GM12878 (cell line): ENCODE measurements around the gene SCARF2. TPM values are rescaled to one million over a fixed set of nuclear protein-coding genes. Genes with fewer than 3 reads are reported as not detected.

Experiments used
- ATAC-seq: fragments of 200-7000 bp; cut with Tn5 transposase; 3 replicates; pipeline ENCODE4 v1.9.1; 2020; ENCODE audit warnings: mild to moderate bottlenecking, moderate library complexity
- BruUV-seq: library from RNA; stranded (reverse); fragments of 400-500 nt; replicated peaks from 2 replicates; lab custom pipeline; 2021; lab: Mats Ljungman, UMichigan
- CTCF ChIA-PET: fragments of 300-600 bp; sonication (Branson Sonifier 250); formaldehyde crosslinking; extraction: SDS; loops from one replicate; lab custom pipeline; 2021; ENCODE audit warnings: inconsistent platforms; lab: Yijun Ruan, JAX
- POLR2A ChIA-PET: fragments of 350-600 bp; formaldehyde crosslinking; extraction: SDS; loops from one replicate; lab custom pipeline; 2021; ENCODE audit warnings: inconsistent platforms; lab: Charles Lee
- RAD21 ChIA-PET: fragments of 300-600 bp; sonication (Branson Sonifier 250); formaldehyde crosslinking; loops from one replicate; lab custom pipeline; 2023; ENCODE audit warnings: antibody characterized with exemption; ENCODE audit not compliant: unreplicated experiment; lab: Charles Lee
- SMC1A ChIA-PET: fragments of 300-600 bp; sonication (Branson Sonifier 250); formaldehyde crosslinking; loops from one replicate; lab custom pipeline; 2023; ENCODE audit not compliant: unreplicated experiment, uncharacterized antibody; lab: Charles Lee
- DNase-seq: peaks from one replicate; pipeline ENCODE4 v3.0.0-alpha.2; 2011; ENCODE audit warnings: low read depth, low spot score
- FAIRE-seq: peaks from 3 replicates; lab custom pipeline; 2011; peaks lifted over from hg19 to GRCh38; lab: Jason Lieb, UNC
- H2AFZ ChIP-seq: 2 replicates; pipeline ENCODE4 v1.6.0; 2011; ENCODE audit warnings: low read depth, low read length, control low read depth; ENCODE audit not compliant: control insufficient read depth
- H3K27ac ChIP-seq: 2 replicates; pipeline ENCODE4 v1.5.1; 2011; ENCODE audit warnings: control low read depth; ENCODE audit not compliant: control insufficient read depth, insufficient read depth
- H3K27me3 ChIP-seq, 2 experiments: replicated peaks in 1 of 2; 2 replicates each; pipeline versions ENCODE4 v1.6.0 to v1.6.1; 2011; ENCODE audit warnings: low read length in 1 of 2; ENCODE audit not compliant: control insufficient read depth in 2 of 2, insufficient read depth in 2 of 2
- H3K36me3 ChIP-seq, 2 experiments: 2 replicates each; pipeline ENCODE4 v1.5.1; 2011; ENCODE audit warnings: low read length in 1 of 2; ENCODE audit not compliant: control insufficient read depth in 2 of 2, insufficient read depth in 2 of 2
- H3K4me1 ChIP-seq: 2 replicates; pipeline ENCODE4 v1.6.1; 2011; ENCODE audit warnings: mild to moderate bottlenecking, low read length, moderate library complexity, mixed read lengths; ENCODE audit not compliant: control insufficient read depth, insufficient read depth
- H3K4me2 ChIP-seq: 2 replicates; pipeline ENCODE4 v1.6.0; 2011; ENCODE audit warnings: control low read depth; ENCODE audit not compliant: control insufficient read depth, insufficient read depth
- H3K4me3 ChIP-seq: fragments of 200-600 bp; sonication (generic); 2 replicates; pipeline ENCODE4 v1.5.1; 2016
- H3K79me2 ChIP-seq: 2 replicates; pipeline ENCODE4 v1.6.0; 2011; ENCODE audit warnings: low read length; ENCODE audit not compliant: control insufficient read depth, insufficient read depth
- H3K9ac ChIP-seq: 2 replicates; pipeline ENCODE4 v1.8.0; 2011; ENCODE audit warnings: low read length, control low read depth, mixed read lengths; ENCODE audit not compliant: control insufficient read depth, insufficient read depth
- H3K9me3 ChIP-seq: replicated peaks from 3 replicates; pipeline ENCODE4 v1.5.1; 2011; ENCODE audit warnings: mild to moderate bottlenecking, low read length; ENCODE audit not compliant: control insufficient read depth, insufficient read depth
- H4K20me1 ChIP-seq: 2 replicates; pipeline ENCODE4 v1.6.0; 2011; ENCODE audit not compliant: control insufficient read depth, insufficient read depth
- ASH2L ChIP-seq: fragments of 300-600, 200-600 bp; sonication (generic); IDR thresholded peaks from 2 replicates; pipeline ENCODE4 v1.6.1; 2017; ENCODE audit warnings: low read depth, mild to moderate bottlenecking, borderline replicate concordance
- EGR1 ChIP-seq, 2 experiments: IDR thresholded peaks; 1 replicate in 1 of 2; 2 replicates in 1 of 2; pipeline ENCODE4 v1.6.1; 2011 to 2012; ENCODE audit warnings: low read depth in 2 of 2, low read length in 2 of 2, borderline replicate concordance in 1 of 2, mild to moderate bottlenecking in 1 of 2, moderate library complexity in 1 of 2
- LARP7 ChIP-seq: fragments of 450-650 bp; IDR thresholded peaks from 2 replicates; pipeline ENCODE4 v1.6.1; 2017; ENCODE audit warnings: mild to moderate bottlenecking
- RAD51 ChIP-seq: fragments of 450-650 bp; IDR thresholded peaks from 2 replicates; pipeline ENCODE4 v1.6.1; 2016; ENCODE audit warnings: moderate library complexity, mild to moderate bottlenecking, inconsistent platforms
- RELA ChIP-seq: fragments of 450-650 bp; IDR thresholded peaks from 2 replicates; pipeline ENCODE4 v1.8.0; 2014; ENCODE audit warnings: borderline replicate concordance; ENCODE audit not compliant: partially characterized antibody
- SREBF2 ChIP-seq: IDR thresholded peaks from 2 replicates; pipeline ENCODE4 v1.6.1; 2012; ENCODE audit warnings: mild to moderate bottlenecking, low read length
- ZBED1 ChIP-seq: IDR thresholded peaks from 2 replicates; pipeline ENCODE4 v1.6.1; 2016; ENCODE audit warnings: borderline replicate concordance
- ZNF24 ChIP-seq: fragments of 450-650 bp; IDR thresholded peaks from 2 replicates; pipeline ENCODE4 v1.6.1; 2017; ENCODE audit warnings: antibody characterized with exemption, mild to moderate bottlenecking
- WGBS: methylation state at CpG from one replicate; pipeline ENCODE4 v1.1.6; 2016; ENCODE audit warnings: low lambda C conversion rate; ENCODE audit not compliant: insufficient replicate concordance, insufficient coverage; ENCODE audit errors: missing lambda C conversion rate; 5-methylcytosine and 5-hydroxymethylcytosine counted together
- in situ Hi-C: fragments of 300-500 bp; cut with MboI; formaldehyde crosslinking; loops from 9 replicates; pipeline ENCODE4 v1.14.3; 2018; ENCODE audit warnings: mixed read lengths
- intact Hi-C: fragments of 100-400 bp; cut with micrococcal nuclease; formaldehyde crosslinking; loops from one replicate; pipeline ENCODE4 v1.14.2; 2022; ENCODE audit not compliant: unreplicated experiment
- polyA plus RNA-seq, 11 experiments: library from polyadenylated mRNA; depleted of rRNA in 4 of 11; unstranded in 6 of 11; stranded (reverse) in 5 of 11; fragments of >200 nt; fragmentation: Nextera tagmentation in 4 of 11; fragmentation: Illumina TruSeq in 1 of 11; extraction: Ambion mirVana in 4 of 11; extraction: Trizol in 1 of 11; gene quantifications; 1 replicate in 1 of 11; 2 replicates in 10 of 11; pipeline versions ENCODE4 v1.2.1 to v1.2.3, GENCODE V29; 2011 to 2016; ENCODE audit warnings: inconsistent platforms in 2 of 11, missing spikeins in 2 of 11, low read depth in 1 of 11
- total RNA-seq, 4 experiments: library from RNA; depleted of rRNA in 3 of 4; stranded (reverse); fragments of >200 nt in 3 of 4; fragmentation: Illumina TruSeq in 1 of 4; extraction: Trizol in 1 of 4; gene quantifications; 2 replicates each; pipeline versions ENCODE4 v1.2.1 to v1.2.3, GENCODE V29; 2013 to 2021
- TF ChIP-seq, protein P1 (sequence below): IDR thresholded peaks from 2 replicates; pipeline ENCODE4 v1.6.1; 2012; ENCODE audit warnings: low read depth, low read length, improper control_type of control experiment
- TF ChIP-seq, protein P2 (sequence below): fragments of 450-650 bp; IDR thresholded peaks from 2 replicates; pipeline ENCODE4 v1.6.1; 2017; ENCODE audit warnings: mild to moderate bottlenecking, low read depth, inconsistent platforms; ENCODE audit not compliant: poor library complexity, severe bottlenecking
- TF ChIP-seq, protein P3 (sequence below): fragments of 450-650 bp; IDR thresholded peaks from 2 replicates; pipeline ENCODE4 v1.6.1; 2017; ENCODE audit warnings: borderline replicate concordance
- TF ChIP-seq, protein P4 (sequence below): fragments of 450-650 bp; IDR thresholded peaks from 2 replicates; pipeline ENCODE4 v1.6.1; 2014; ENCODE audit warnings: mild to moderate bottlenecking
- TF ChIP-seq, protein P5 (sequence below): fragments of 150-350 bp; IDR thresholded peaks from 2 replicates; pipeline ENCODE4 v1.6.1; 2014; ENCODE audit warnings: mild to moderate bottlenecking, low read depth, low read length
- TF ChIP-seq, protein P6 (sequence below): IDR thresholded peaks from 2 replicates; pipeline ENCODE4 v1.6.1; 2011; ENCODE audit warnings: borderline replicate concordance, low read depth, mild to moderate bottlenecking, moderate library complexity, low read length; ENCODE audit not compliant: insufficient read depth, poor library complexity, severe bottlenecking

SCARF2 gene
- total and polyA plus RNA-seq, 10 of the 15 experiments (the other 5 are each of a cell fraction or from before 2014, with no cell fraction given) = 0.01 to 0.74 (median 0.17) TPM; not detected in 5

DNA sequence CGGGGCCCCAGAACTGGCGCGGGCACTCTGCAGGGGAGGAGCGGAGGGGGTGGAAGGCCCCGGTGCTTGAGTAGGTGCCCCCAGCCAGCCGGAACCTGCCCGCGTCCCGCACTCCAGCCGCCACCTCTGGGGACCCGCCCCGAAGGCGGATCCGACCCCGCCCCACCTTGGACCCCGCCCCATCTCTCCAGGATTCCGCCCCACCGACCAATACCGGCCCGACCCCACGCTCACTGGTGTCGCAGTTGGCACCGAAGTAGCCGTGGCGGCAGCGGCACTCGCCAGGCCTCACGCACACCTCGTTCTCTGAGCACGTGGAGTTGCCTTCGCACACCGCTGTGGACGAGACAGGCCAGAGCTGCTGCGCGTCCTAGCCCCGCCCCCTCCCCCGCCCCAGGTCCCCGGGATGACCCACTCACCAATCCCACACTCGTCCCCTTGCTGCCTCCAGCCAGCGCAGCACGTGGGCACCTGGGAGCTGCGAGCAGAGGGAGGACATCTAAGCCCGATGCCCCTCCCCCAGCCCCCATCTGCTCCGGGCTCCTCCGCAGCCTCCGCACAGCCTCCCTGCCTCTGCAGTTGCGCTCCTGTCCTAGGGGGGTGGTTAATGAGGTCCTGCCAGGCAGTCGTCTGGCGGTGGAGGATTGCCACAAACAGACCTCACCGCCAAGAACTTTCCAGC lies 6.0 kb downstream of the SCARF2 start:
- Histone ChIP-seq H3K27me3 (peaks cover 5 to 23% of the 10 kb centered on the region in 2 experiments), H3K4me1 (peaks cover 8% of the 10 kb centered on the region), H3K9me3 (no peaks in the 10 kb centered on the region), H3K36me3 (no peaks in the 10 kb centered on the region), H2AFZ (no peak overlapping the region), H3K9ac (no peak overlapping the region), H4K20me1 (no peaks in the 10 kb centered on the region; the same call in 1 of the 2 replicates), H3K4me2 (no peak overlapping the region), H3K27ac (no peak overlapping the region), H3K4me3 (no peak overlapping the region), H3K79me2 (no peaks in the 10 kb centered on the region)
- no peak for ATAC-seq
- DNase-seq = no peak
- ChIA-PET SMC1A (no interaction called here), CTCF (no interaction called here), RAD21 (no interaction called here), POLR2A (no interaction called here)
- 42% methylated on average over 36 of the region's 50 CpGs for WGBS
- in situ Hi-C loops = no loop called here
- TF ChIP-seq ASH2L = no peak
- TF ChIP-seq, protein P1, sequence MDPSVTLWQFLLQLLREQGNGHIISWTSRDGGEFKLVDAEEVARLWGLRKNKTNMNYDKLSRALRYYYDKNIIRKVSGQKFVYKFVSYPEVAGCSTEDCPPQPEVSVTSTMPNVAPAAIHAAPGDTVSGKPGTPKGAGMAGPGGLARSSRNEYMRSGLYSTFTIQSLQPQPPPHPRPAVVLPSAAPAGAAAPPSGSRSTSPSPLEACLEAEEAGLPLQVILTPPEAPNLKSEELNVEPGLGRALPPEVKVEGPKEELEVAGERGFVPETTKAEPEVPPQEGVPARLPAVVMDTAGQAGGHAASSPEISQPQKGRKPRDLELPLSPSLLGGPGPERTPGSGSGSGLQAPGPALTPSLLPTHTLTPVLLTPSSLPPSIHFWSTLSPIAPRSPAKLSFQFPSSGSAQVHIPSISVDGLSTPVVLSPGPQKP = no peak
- no peak for TF ChIP-seq SREBF2
- TF ChIP-seq, protein P2, sequence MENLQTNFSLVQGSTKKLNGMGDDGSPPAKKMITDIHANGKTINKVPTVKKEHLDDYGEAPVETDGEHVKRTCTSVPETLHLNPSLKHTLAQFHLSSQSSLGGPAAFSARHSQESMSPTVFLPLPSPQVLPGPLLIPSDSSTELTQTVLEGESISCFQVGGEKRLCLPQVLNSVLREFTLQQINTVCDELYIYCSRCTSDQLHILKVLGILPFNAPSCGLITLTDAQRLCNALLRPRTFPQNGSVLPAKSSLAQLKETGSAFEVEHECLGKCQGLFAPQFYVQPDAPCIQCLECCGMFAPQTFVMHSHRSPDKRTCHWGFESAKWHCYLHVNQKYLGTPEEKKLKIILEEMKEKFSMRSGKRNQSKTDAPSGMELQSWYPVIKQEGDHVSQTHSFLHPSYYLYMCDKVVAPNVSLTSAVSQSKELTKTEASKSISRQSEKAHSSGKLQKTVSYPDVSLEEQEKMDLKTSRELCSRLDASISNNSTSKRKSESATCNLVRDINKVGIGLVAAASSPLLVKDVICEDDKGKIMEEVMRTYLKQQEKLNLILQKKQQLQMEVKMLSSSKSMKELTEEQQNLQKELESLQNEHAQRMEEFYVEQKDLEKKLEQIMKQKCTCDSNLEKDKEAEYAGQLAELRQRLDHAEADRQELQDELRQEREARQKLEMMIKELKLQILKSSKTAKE = no peak
- TF ChIP-seq ZBED1 = no peak
- TF ChIP-seq EGR1 (IDR thresholded peaks at IDR 0.05; ENCODE audit: borderline replicate concordance in 1 of 2, low read depth in 2 of 2, low read length in 2 of 2) = no peak
- TF ChIP-seq, protein P3, sequence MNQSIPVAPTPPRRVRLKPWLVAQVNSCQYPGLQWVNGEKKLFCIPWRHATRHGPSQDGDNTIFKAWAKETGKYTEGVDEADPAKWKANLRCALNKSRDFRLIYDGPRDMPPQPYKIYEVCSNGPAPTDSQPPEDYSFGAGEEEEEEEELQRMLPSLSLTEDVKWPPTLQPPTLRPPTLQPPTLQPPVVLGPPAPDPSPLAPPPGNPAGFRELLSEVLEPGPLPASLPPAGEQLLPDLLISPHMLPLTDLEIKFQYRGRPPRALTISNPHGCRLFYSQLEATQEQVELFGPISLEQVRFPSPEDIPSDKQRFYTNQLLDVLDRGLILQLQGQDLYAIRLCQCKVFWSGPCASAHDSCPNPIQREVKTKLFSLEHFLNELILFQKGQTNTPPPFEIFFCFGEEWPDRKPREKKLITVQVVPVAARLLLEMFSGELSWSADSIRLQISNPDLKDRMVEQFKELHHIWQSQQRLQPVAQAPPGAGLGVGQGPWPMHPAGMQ = no peak
- TF ChIP-seq, protein P4, sequence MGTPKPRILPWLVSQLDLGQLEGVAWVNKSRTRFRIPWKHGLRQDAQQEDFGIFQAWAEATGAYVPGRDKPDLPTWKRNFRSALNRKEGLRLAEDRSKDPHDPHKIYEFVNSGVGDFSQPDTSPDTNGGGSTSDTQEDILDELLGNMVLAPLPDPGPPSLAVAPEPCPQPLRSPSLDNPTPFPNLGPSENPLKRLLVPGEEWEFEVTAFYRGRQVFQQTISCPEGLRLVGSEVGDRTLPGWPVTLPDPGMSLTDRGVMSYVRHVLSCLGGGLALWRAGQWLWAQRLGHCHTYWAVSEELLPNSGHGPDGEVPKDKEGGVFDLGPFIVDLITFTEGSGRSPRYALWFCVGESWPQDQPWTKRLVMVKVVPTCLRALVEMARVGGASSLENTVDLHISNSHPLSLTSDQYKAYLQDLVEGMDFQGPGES = no peak
- no peak for TF ChIP-seq RAD51
- no peak for TF ChIP-seq LARP7
- no peak for TF ChIP-seq RELA
- TF ChIP-seq, protein P5, sequence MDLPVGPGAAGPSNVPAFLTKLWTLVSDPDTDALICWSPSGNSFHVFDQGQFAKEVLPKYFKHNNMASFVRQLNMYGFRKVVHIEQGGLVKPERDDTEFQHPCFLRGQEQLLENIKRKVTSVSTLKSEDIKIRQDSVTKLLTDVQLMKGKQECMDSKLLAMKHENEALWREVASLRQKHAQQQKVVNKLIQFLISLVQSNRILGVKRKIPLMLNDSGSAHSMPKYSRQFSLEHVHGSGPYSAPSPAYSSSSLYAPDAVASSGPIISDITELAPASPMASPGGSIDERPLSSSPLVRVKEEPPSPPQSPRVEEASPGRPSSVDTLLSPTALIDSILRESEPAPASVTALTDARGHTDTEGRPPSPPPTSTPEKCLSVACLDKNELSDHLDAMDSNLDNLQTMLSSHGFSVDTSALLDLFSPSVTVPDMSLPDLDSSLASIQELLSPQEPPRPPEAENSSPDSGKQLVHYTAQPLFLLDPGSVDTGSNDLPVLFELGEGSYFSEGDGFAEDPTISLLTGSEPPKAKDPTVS = no peak
- TF ChIP-seq ZNF24 = no peak
- TF ChIP-seq, protein P6, sequence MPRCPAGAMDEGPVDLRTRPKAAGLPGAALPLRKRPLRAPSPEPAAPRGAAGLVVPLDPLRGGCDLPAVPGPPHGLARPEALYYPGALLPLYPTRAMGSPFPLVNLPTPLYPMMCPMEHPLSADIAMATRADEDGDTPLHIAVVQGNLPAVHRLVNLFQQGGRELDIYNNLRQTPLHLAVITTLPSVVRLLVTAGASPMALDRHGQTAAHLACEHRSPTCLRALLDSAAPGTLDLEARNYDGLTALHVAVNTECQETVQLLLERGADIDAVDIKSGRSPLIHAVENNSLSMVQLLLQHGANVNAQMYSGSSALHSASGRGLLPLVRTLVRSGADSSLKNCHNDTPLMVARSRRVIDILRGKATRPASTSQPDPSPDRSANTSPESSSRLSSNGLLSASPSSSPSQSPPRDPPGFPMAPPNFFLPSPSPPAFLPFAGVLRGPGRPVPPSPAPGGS = no peak
- FAIRE-seq = no peak
- intact Hi-C loops = no loop called here
- BruUV-seq = no TSS peak
